Dorsolateral prefrontal cortex (tissue), 118 donors: ENCODE data around the gene TMEM254. TPM values are rescaled to one million over a fixed set of nuclear protein-coding genes. Genes with fewer than 3 reads are reported as not detected.

Experiments
- total RNA-seq, 120 experiments: library from RNA; stranded (reverse); gene quantifications; one replicate each; pipeline versions ENCODE4 v1.2.3 to v1.2.4, GENCODE V29; 2022

TMEM254 gene
- total RNA-seq, 120 experiments from 2014 or later, result 13.2 to 31.9 (median 22.3) TPM

Other genes with a start within 250 kb of the TMEM254 start
- 1 to 10 TPM in 105 of 120 experiments, under 1 TPM in 15; 0.40 to 5.5 (median 2.3) TPM for gene SFTPD, start 129.6 kb upstream of the TMEM254 start, total RNA-seq
- 10 to 100 TPM in 3 of 120 experiments, 1 to 10 TPM in 115, not detected in 2; 1.1 to 15.2 (median 4.3) TPM for gene PLAC9, start 54.1 kb downstream of the TMEM254 start, total RNA-seq
- 100 to 1,000 TPM in 70 of 120 experiments, 10 to 100 TPM in 50; 47.9 to 162 (median 105) TPM for gene ANXA11, start 126.9 kb downstream of the TMEM254 start, total RNA-seq
- 1 to 10 TPM in 6 of 120 experiments, under 1 TPM in 50, not detected in 64; 0.11 to 1.6 (median 0.32) TPM for gene MAT1A, start 211.0 kb downstream of the TMEM254 start, total RNA-seq